ENCODE results near the gene NR0B2. TPM values are rescaled to one million over a fixed set of nuclear protein-coding genes. Genes with fewer than 3 reads are reported as not detected.

NR0B2 gene
- total RNA-seq (2016; rRNA removed; fragmentation: Illumina TruSeq; extraction: Trizol) (71.6 and 72.5 TPM in 2 replicates), polyA plus RNA-seq (2011; rRNA removed) (133 and 203 TPM in 2 replicates), polyA minus RNA-seq (2011; rRNA and poly(A)+ RNA removed; ENCODE audit: low replicate concordance) (0.21 and 413 TPM in 2 replicates), Bru-seq, nascent RNA (percentile 98 among the genes with signal in this experiment), BruChase-seq, experiment 1, labeled RNA remaining after a 6-hour chase (percentile 96 among the genes with signal in this experiment), BruChase-seq, experiment 2, labeled RNA remaining after a 2-hour chase (percentile 98 among the genes with signal in this experiment)
- 32.2 and 34.7 TPM in 2 replicates for total RNA-seq (2016; cell fraction: cytosol; rRNA removed; fragmentation: Illumina TruSeq; extraction: Trizol; ENCODE audit: low read depth)
- total RNA-seq (2016; cell fraction: insoluble cytoplasmic fraction; rRNA removed; fragmentation: Illumina TruSeq; extraction: Trizol): 72.9 and 77.8 TPM in 2 replicates
- 42.2 and 44.8 TPM in 2 replicates for total RNA-seq (2016; cell fraction: membrane; rRNA removed; fragmentation: Illumina TruSeq; extraction: Trizol)
- total RNA-seq (2016; cell fraction: nucleus; rRNA removed; fragmentation: Illumina TruSeq; extraction: Trizol): 49.1 and 51.4 TPM in 2 replicates
- 120 and 167 TPM in 2 replicates for polyA plus RNA-seq (2011; cell fraction: cytosol; rRNA removed)
- polyA plus RNA-seq (2011; cell fraction: nucleus; rRNA removed): 160 and 185 TPM in 2 replicates
- 94.7 and 125 TPM in 2 replicates for polyA plus RNA-seq (2012)
- 14.5 and 14.6 TPM in 2 replicates for polyA plus RNA-seq (2016; cell fraction: cytosol; fragmentation: Illumina TruSeq; extraction: Trizol; ENCODE audit: low read depth)
- 86.2 and 93.6 TPM in 2 replicates for polyA plus RNA-seq (2016; cell fraction: insoluble cytoplasmic fraction; fragmentation: Illumina TruSeq; extraction: Trizol; ENCODE audit: low read depth)
- polyA plus RNA-seq (2016; cell fraction: membrane; fragmentation: Illumina TruSeq; extraction: Trizol; ENCODE audit: low read depth): 17.4 and 19.6 TPM in 2 replicates
- 81.0 and 96.9 TPM in 2 replicates for polyA plus RNA-seq (2016; cell fraction: nucleus; fragmentation: Illumina TruSeq; extraction: Trizol; ENCODE audit: insufficient read depth, low read depth)
- 175 and 182 TPM in 2 replicates for polyA minus RNA-seq (2011; cell fraction: cytosol; rRNA and poly(A)+ RNA removed)
- polyA minus RNA-seq (2011; cell fraction: nucleus; rRNA and poly(A)+ RNA removed): 42.6 and 49.5 TPM in 2 replicates
- long read RNA-seq, experiment 1, transcript NR0B2-201 (2 exons, 1,156 nt): major isoform, 412 of 471 reads
- long read RNA-seq, experiment 1, partial matches to known transcripts: 10 of 471 reads
- long read RNA-seq, experiment 1, other reads (novel, unspliced or antisense): 49 of 471 reads
- long read RNA-seq, experiment 2, transcript NR0B2-201 (2 exons, 1,156 nt): major isoform, 301 of 341 reads
- long read RNA-seq, experiment 2, partial matches to known transcripts: 11 of 341 reads
- long read RNA-seq, experiment 2, other reads (novel, unspliced or antisense): 29 of 341 reads

- H2AFZ ChIP-seq (ENCODE audit: low read length): no peak within 1 kb of the TSS
- ATAC-seq (peak; percentile 84), FAIRE-seq (peak; percentile 95), DNase-seq (ENCODE audit: low spot score) (peak; percentile 100)
- intact Hi-C loops (cut with micrococcal nuclease; ENCODE audit: unreplicated experiment) (loop anchor here (1.0 to 2.0 kb wide), 2 partner anchors 25 to 79 kb away; partner anchors contain the start of gene TRNP1), in situ Hi-C loops (cut with HindIII; ENCODE audit: extremely low pct_ligation_motif_present, low pct_unique_long_range_greater_than_20kb) (loop anchor here (5.0 kb wide), 1 partner anchor 78 kb away; the partner anchor contains the start of gene TRNP1)
- no TSS peak for BruUV-seq (replicated peaks)
- peaks cover 3 to 8% of the 10 kb centered on the region in 2 experiments; a peak in 3 of 5 replicates for H3K36me3 ChIP-seq (replicated peaks in 1 of 2; ENCODE audit: control insufficient read depth in 1 of 2, insufficient read depth in 2 of 2, low read length in 2 of 2)
- no peaks in the 10 kb centered on the region; a peak in 1 of 5 replicates for H3K27me3 ChIP-seq (ENCODE audit: control insufficient read depth in 1 of 2, insufficient read depth in 2 of 2, low read length in 2 of 2)
- H3K79me2 ChIP-seq (ENCODE audit: insufficient read depth, low read length): peaks cover 30% of the 10 kb centered on the region
- peak within 1 kb of the TSS; percentile 98 for H3K9ac ChIP-seq (ENCODE audit: insufficient read depth, low read depth, low read length)
- H3K9me3 ChIP-seq (ENCODE audit: low read length): no peaks in the 10 kb centered on the region
- CTCF ChIA-PET (ENCODE audit: low intra/inter-chr PET ratio, low total read pairs): interaction anchor here (1.1 kb wide), 1 partner anchor 24 kb away, joined by 3 read pairs; no protein-coding TSS in a partner anchor
- H4K20me1 ChIP-seq (ENCODE audit: insufficient read depth, low read length): peaks cover 16% of the 10 kb centered on the region; the same call in 1 of the 2 replicates
- H3K4me3 ChIP-seq (replicated peaks in 1 of 3; ENCODE audit: insufficient read depth in 1 of 3, low read depth in 2 of 3, low read length in 3 of 3): peak within 1 kb of the TSS; percentile 75 to 97 (median 92)
- peak within 1 kb of the TSS; percentile 93 for H3K4me2 ChIP-seq (ENCODE audit: low read depth, low read length)
- POLR2A ChIA-PET: interaction anchor here (0.6 to 11.5 kb wide), 33 partner anchors 8 to 414 kb away, joined by 3 to 371 read pairs (median 6); partner anchors contain the start of genes GPATCH3, GPN2, KDF1 and NUDC
- peaks cover 56% of the 10 kb centered on the region for H3K4me1 ChIP-seq (ENCODE audit: insufficient read depth, low read length)
- peak within 1 kb of the TSS; percentile 96 for H3K27ac ChIP-seq (ENCODE audit: extremely low read length, insufficient read depth, low read length)
- WGBS (ENCODE audit: low lambda C conversion rate): 3% methylated on average over 5 of the region's 16 CpGs
- TF ChIP-seq, protein P1, sequence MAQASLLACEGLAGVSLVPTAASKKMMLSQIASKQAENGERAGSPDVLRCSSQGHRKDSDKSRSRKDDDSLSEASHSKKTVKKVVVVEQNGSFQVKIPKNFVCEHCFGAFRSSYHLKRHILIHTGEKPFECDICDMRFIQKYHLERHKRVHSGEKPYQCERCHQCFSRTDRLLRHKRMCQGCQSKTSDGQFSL (CRISPR knock-in tag; IDR thresholded peaks at IDR 0.05): peak; percentile 33; the same call in 1 of the 2 replicates
- TF ChIP-seq, protein P2, sequence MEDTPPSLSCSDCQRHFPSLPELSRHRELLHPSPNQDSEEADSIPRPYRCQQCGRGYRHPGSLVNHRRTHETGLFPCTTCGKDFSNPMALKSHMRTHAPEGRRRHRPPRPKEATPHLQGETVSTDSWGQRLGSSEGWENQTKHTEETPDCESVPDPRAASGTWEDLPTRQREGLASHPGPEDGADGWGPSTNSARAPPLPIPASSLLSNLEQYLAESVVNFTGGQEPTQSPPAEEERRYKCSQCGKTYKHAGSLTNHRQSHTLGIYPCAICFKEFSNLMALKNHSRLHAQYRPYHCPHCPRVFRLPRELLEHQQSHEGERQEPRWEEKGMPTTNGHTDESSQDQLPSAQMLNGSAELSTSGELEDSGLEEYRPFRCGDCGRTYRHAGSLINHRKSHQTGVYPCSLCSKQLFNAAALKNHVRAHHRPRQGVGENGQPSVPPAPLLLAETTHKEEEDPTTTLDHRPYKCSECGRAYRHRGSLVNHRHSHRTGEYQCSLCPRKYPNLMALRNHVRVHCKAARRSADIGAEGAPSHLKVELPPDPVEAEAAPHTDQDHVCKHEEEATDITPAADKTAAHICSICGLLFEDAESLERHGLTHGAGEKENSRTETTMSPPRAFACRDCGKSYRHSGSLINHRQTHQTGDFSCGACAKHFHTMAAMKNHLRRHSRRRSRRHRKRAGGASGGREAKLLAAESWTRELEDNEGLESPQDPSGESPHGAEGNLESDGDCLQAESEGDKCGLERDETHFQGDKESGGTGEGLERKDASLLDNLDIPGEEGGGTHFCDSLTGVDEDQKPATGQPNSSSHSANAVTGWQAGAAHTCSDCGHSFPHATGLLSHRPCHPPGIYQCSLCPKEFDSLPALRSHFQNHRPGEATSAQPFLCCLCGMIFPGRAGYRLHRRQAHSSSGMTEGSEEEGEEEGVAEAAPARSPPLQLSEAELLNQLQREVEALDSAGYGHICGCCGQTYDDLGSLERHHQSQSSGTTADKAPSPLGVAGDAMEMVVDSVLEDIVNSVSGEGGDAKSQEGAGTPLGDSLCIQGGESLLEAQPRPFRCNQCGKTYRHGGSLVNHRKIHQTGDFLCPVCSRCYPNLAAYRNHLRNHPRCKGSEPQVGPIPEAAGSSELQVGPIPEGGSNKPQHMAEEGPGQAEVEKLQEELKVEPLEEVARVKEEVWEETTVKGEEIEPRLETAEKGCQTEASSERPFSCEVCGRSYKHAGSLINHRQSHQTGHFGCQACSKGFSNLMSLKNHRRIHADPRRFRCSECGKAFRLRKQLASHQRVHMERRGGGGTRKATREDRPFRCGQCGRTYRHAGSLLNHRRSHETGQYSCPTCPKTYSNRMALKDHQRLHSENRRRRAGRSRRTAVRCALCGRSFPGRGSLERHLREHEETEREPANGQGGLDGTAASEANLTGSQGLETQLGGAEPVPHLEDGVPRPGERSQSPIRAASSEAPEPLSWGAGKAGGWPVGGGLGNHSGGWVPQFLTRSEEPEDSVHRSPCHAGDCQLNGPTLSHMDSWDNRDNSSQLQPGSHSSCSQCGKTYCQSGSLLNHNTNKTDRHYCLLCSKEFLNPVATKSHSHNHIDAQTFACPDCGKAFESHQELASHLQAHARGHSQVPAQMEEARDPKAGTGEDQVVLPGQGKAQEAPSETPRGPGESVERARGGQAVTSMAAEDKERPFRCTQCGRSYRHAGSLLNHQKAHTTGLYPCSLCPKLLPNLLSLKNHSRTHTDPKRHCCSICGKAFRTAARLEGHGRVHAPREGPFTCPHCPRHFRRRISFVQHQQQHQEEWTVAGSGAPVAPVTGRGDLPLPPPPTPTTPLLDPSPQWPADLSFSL (CRISPR knock-in tag; IDR thresholded peaks at IDR 0.05): peak; percentile 52
- no peak for TF ChIP-seq ZNF850 (CRISPR knock-in tag; conservative IDR thresholded peaks at IDR 0.05)
- peak; percentile 98 for TF ChIP-seq MYC (CRISPR knock-in tag; IDR thresholded peaks at IDR 0.05; ENCODE audit: borderline replicate concordance)
- TF ChIP-seq ZSCAN30 (CRISPR knock-in tag; IDR thresholded peaks at IDR 0.05): no peak
Measured at GRCh38 chr1:26913754-26914619, at the start of gene NR0B2. Gene NR0B2, minus strand, starts transcription at chr1:26913975. Its CDS starts 35 bp downstream, at chr1:26913940.

Measured in HepG2 (cell line).